ENCODE measurements around the gene OFD1. TPM values are rescaled to one million over a fixed set of nuclear protein-coding genes. Genes with fewer than 3 reads are reported as not detected.

Gene OFD1
- polyA plus RNA-seq, 1 donor, result 21.6 TPM

- DNase-seq, result no peak
Observed at GRCh38 chrX:13803116-13803515, 68.6 kb downstream of the OFD1 start.

DNA sequence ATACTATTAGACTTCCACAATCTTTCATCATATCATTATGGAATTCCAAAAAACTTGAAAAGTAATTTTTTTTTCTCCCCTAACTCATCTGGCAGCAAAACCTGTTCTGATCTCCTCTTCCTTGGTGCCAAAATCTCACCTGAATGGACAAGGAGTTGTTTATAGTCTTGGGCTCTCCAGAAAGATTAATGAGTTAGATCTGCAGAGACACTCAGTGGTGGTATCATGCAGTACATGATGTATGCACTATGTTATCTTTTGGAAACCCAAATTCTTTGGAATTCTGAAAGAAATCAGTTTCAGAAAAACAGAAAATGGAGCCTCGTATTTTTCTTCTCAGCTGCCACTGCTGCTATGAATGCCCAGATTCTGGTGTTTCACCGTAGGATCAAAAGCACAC lies 70.7 kb downstream of the OFD1 start:
- no peak for DNase-seq

- no peak for DNase-seq
Observed at GRCh38 chrX:13808293-13808692, 73.7 kb downstream of the OFD1 start.

DNA sequence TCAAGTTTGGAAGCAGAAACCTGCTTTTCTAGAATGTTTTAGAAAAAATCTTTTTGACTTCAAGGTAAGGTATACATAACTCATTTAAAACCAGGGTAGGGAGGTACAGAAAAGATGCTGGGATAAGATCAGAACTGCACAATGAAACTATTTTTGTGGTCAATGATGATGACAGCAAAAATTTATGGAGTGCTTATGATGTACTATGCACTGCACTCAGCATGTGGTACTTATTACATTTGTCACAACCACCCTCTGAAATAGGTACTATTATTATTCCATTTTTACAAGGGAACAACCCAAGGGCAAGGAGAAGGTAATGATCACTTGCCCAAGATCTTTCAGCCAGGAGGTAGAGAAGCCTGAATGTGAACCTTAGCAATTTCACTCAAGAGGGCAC lies 74.3 kb downstream of the OFD1 start:
- DNase-seq, result no peak

GRCh38 chrX:13815664-13816063 lies 81.1 kb downstream of the OFD1 start:
- DNase-seq, result no peak

GRCh38 chrX:13816176-13816575 lies 81.6 kb downstream of the OFD1 start:
- DNase-seq, result no peak

- DNase-seq, result no peak
Observed at GRCh38 chrX:13816643-13817627, 82.4 kb downstream of the OFD1 start, which contains the start of gene GPM6B. GPM6B (minus strand) TSS chrX:13817093; CDS start chrX:13816904, 189 bp downstream.

Other genes starting within 250 kb of the OFD1 start
- 53.7 TPM for gene EGFL6, start 165.1 kb upstream of the OFD1 start, polyA plus RNA-seq (ENCODE audit: insufficient read length)
- 4.2 TPM for gene TCEANC, start 81.6 kb upstream of the OFD1 start, polyA plus RNA-seq (ENCODE audit: insufficient read length)
- gene RAB9A, start 45.6 kb upstream of the OFD1 start, polyA plus RNA-seq (ENCODE audit: insufficient read length), result 14.0 TPM
- gene TRAPPC2, start 128 bp upstream of the OFD1 start, polyA plus RNA-seq (ENCODE audit: insufficient read length), result 10.4 TPM
- 18.1 TPM for gene GPM6B, start 82.3 kb downstream of the OFD1 start, polyA plus RNA-seq (ENCODE audit: insufficient read length)

All from hindlimb muscle (tissue), 1 donor.